PC-3 (cell line): Measurements from ENCODE around the gene KCNB1.

Source experiments
- EZH2 ChIP-seq: fragments of 300-600 bp; sonication (generic); IDR thresholded peaks from one replicate; pipeline ENCODE4 v1.6.1; 2017; ENCODE audit warnings: antibody characterized with exemption, mild to moderate bottlenecking, low read length; ENCODE audit not compliant: unreplicated experiment
- EZH2phosphoT487 ChIP-seq: fragments of 300-600 bp; sonication (generic); IDR thresholded peaks from 2 replicates; pipeline ENCODE4 v1.6.1; 2018; ENCODE audit warnings: mild to moderate bottlenecking, antibody characterized with exemption, low read length, borderline replicate concordance

DNA sequence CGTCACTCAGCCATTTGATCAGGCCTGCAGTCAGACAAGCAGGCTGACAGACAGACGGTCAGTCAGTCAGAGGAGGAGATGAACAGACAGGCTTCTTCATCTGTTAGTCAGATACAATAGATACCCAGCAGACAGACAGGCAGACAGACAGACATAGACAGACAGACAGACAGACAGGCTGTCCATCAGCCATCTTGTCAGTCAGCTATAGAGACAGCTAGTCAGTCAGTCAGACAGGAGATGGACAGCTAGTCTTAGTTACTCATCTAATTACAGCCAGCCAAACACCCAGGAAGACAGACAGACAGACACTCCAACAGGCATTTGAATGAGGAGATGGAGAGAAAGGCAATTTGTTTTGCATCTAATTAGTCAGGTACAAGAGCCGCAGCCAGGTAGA is 36.4 kb downstream of the KCNB1 start:
- TF ChIP-seq EZH2phosphoT487, result no peak
- no peak for TF ChIP-seq EZH2
